WI38 (cell line): ENCODE measurements around the gene C10orf67.

Experiments used
- H3K4me3 ChIP-seq: 2 replicates; pipeline ENCODE4 v1.5.1; 2011; ENCODE audit warnings: low read depth, mild to moderate bottlenecking, control low read depth, low read length
- TF ChIP-seq, protein P1 (sequence below): IDR thresholded peaks from 2 replicates; pipeline ENCODE4 v1.5.1; 2012; ENCODE audit warnings: low read depth, mild to moderate bottlenecking, control low read depth, low read length

Gene C10orf67

DNA sequence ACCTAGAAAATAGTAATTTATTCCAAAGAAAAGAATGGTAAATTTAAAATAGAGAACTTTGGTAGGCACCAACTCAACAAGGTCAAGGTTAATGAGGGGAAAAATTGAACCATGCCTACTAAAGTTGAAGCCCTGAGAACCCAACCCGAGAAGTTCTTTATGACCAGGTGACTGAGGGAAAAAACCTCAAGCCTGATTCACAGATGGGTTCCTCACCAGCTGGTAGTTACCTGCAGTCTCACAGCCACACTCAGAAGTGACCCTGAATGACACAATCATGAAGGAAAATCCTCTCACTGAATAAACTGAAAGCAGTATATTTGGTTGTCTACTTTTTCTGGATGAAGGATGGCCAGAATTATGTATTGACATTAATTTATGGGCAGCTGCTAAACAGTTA lies 7.0 kb downstream of the C10orf67 start:
- H3K4me3 ChIP-seq = no peak overlapping the region
- TF ChIP-seq, protein P1, sequence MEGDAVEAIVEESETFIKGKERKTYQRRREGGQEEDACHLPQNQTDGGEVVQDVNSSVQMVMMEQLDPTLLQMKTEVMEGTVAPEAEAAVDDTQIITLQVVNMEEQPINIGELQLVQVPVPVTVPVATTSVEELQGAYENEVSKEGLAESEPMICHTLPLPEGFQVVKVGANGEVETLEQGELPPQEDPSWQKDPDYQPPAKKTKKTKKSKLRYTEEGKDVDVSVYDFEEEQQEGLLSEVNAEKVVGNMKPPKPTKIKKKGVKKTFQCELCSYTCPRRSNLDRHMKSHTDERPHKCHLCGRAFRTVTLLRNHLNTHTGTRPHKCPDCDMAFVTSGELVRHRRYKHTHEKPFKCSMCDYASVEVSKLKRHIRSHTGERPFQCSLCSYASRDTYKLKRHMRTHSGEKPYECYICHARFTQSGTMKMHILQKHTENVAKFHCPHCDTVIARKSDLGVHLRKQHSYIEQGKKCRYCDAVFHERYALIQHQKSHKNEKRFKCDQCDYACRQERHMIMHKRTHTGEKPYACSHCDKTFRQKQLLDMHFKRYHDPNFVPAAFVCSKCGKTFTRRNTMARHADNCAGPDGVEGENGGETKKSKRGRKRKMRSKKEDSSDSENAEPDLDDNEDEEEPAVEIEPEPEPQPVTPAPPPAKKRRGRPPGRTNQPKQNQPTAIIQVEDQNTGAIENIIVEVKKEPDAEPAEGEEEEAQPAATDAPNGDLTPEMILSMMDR = no peak

DNA sequence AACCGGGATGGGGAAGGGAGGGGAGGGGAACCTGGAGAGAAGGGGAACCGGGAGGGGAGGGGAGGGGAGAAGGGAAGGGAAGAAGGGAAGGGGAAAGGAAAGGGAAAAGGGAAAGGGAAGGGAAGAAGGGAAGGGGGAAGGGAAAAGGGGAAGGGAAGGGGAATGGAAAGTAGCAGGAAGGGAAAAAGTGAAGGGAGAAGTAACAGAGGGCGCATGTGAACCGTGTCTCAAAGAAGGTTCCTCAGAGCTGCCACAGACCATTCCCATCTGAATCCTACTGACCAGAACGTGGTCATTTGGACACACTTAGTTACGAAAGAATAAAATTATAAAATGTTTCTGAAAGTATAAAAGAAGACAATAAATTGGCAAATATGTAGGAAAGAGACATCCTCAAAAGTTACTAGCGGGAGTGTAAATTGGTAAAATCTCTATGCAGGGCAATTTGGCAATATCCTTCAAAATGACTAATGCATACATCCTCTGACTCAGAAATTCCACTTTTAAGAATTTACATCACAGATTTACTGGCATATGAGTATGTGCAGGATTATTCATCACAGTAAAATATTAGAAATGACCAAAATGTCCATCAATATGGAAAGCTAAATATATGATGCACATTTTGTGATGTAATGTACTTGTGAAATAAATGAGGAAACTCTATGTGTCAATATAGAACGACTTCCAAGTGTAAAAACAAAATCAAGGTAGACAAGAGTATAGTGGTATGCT lies 12.9 kb downstream of the C10orf67 start:
- TF ChIP-seq, protein P1 = no peak
- H3K4me3 ChIP-seq = no peak overlapping the region

DNA sequence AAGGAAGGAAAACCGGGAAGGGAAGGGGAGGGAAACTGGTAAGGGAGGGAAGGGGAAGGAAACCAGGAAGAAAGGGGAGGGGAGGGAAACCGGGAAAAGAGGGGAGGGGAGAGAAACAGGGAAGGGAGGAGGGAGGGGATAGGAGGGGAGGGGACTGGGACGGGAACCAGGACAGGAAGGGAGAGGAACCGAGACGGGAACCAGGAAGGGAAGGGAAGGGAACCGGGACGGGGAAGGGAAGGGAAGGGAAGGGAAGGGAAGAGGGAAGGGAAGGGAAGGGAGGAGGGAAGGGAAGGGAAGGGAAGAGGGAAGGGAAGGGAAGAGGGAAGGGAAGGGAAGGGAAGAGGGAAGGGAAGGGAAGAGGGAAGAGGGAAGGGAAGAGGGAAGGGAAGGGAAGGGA lies 13.6 kb downstream of the C10orf67 start:
- TF ChIP-seq, protein P1 = no peak
- H3K4me3 ChIP-seq = no peak overlapping the region

DNA sequence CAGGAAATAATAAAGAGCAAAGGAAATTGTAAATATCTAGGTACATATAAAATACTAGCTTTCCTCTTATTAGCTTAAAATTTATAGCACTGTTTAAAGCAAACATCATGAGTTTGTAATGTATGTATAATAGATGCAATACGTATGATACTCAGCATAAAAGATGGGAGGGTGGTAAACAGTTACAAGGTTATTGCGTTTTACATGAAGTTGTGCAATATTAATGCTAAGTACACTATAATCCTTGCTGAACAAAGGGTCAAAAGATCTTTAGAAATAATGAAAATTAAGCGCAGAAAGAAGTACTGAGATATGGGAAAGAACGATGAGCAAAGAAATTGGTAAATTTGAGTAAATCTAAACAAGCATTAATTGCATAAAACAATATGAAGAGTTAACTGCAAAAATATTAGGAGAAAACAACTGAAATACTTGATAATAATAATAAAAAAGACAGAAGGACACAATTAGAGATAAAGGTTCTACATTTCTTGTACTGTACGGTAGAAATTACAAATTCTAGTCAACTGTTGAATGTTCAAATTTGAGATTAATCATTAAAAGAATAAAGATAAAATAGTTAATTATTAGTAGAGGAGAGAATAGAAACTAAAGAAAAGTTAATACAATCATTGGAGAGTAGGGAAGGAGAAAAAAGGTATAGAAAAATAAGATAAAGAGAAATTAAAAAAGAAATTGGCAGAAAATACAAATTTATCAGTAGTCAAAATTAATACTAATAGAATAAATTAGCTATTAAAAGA lies 17.9 kb downstream of the C10orf67 start:
- H3K4me3 ChIP-seq = no peak overlapping the region
- TF ChIP-seq, protein P1 = no peak

DNA sequence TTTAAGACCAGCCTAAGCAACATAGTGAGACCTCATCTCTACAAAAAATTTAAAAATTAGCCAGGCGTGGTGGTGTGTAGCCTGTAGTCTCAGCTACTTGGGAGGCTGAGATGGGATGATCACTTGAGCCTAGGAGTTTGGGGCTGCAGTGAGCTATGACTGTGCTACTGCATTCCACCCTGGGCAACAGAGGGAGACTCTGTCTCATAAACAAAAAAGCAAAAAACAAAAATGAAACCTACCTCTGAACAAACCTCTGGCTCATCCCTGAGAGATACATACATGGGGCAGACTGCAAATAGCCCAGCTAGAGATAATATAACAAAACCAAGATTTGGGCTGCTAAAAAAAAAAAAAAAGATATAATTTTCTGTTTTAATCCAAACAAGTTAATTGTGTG lies 19.5 kb downstream of the C10orf67 start:
- no peak overlapping the region for H3K4me3 ChIP-seq
- TF ChIP-seq, protein P1 = no peak

DNA sequence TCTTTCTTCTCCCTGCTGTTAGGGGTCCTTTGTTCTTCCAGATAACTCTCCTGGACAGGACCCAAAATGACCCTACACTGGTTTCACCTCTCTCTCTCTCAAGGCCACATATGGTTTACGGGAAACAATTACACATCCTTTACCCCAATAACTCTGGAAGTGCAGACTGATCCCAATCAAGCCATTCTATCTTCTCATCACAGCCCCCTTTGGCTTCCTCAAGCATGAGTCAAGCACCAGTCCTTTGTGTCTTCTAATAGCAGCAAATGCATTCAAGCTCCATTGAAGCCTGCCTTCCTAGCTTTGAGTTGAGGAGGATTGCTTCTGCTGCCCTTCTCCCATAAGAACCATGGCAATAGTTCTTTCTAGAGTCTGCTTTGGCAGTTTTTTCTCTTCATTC lies 20.2 kb downstream of the C10orf67 start:
- TF ChIP-seq, protein P1 = no peak
- no peak overlapping the region for H3K4me3 ChIP-seq

DNA sequence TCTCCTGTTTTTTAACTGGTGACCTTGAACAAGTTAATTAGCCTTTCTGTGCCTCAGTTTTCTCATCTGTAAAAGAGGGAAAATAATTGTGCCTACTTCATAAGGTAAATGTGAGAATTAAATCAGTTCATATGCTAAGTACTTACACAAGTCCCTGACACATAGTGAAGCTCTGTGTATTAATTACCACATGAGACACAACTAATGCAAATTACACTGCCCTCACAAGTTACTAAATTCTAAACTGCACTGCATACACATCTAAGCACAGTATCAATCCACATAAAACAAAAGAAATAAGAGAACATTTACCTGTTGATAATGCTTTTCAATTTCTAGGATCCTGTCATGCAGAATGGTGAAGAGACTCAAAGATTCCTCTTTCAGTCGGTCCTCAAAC lies 22.5 kb downstream of the C10orf67 start:
- H3K4me3 ChIP-seq = no peak overlapping the region
- TF ChIP-seq, protein P1 = no peak
